ENCODE results near the gene SCN2B.

The SCN2B gene

GRCh38 chr11:118128721-118129470 lies 47.5 kb downstream of the SCN2B start:
- no peak overlapping the region for H3K27ac ChIP-seq
- TF ChIP-seq CTCF (IDR thresholded peaks at IDR 0.05) (no peak), ZFX (IDR thresholded peaks at IDR 0.05; ENCODE audit: borderline replicate concordance) (no peak)

GRCh38 chr11:118128310-118128709 lies 48.1 kb downstream of the SCN2B start:
- no peak for TF ChIP-seq CTCF (IDR thresholded peaks at IDR 0.05)
- TF ChIP-seq ZFX (IDR thresholded peaks at IDR 0.05; ENCODE audit: borderline replicate concordance) = no peak

GRCh38 chr11:118126082-118126838 lies 50.2 kb downstream of the SCN2B start:
- H3K27ac ChIP-seq = no peak overlapping the region
- TF ChIP-seq CTCF (IDR thresholded peaks at IDR 0.05) (no peak), ZFX (IDR thresholded peaks at IDR 0.05; ENCODE audit: borderline replicate concordance) (no peak)

More at GRCh38 chr11:118128310-118128709, 48.1 kb downstream of the SCN2B start:
- no peak overlapping the region for H3K27ac ChIP-seq

GRCh38 chr11:118124929-118125535 lies 51.4 kb downstream of the SCN2B start:
- TF ChIP-seq ZFX (IDR thresholded peaks at IDR 0.05; ENCODE audit: borderline replicate concordance) = no peak
- TF ChIP-seq CTCF (IDR thresholded peaks at IDR 0.05) = no peak
- H3K27ac ChIP-seq = no peak overlapping the region

GRCh38 chr11:118120793-118121192 lies 55.6 kb downstream of the SCN2B start:
- H3K27ac ChIP-seq = no peak overlapping the region
- TF ChIP-seq ZFX (IDR thresholded peaks at IDR 0.05; ENCODE audit: borderline replicate concordance) (no peak), CTCF (IDR thresholded peaks at IDR 0.05) (no peak)

GRCh38 chr11:118117790-118118601 lies 58.4 kb downstream of the SCN2B start:
- H3K27ac ChIP-seq = no peak overlapping the region
- TF ChIP-seq ZFX (IDR thresholded peaks at IDR 0.05; ENCODE audit: borderline replicate concordance) (no peak), CTCF (IDR thresholded peaks at IDR 0.05) (no peak)

Data from 22Rv1 (cell line).